ENCODE results near the gene MYO5C. TPM values are rescaled to one million over a fixed set of nuclear protein-coding genes. Genes with fewer than 3 reads are reported as not detected.

Gene MYO5C
- total and polyA plus RNA-seq, 2 of the 8 experiments (the other 6 are each of a cell fraction or from before 2014, with no cell fraction given), result 8.2 to 26.7 TPM

DNA sequence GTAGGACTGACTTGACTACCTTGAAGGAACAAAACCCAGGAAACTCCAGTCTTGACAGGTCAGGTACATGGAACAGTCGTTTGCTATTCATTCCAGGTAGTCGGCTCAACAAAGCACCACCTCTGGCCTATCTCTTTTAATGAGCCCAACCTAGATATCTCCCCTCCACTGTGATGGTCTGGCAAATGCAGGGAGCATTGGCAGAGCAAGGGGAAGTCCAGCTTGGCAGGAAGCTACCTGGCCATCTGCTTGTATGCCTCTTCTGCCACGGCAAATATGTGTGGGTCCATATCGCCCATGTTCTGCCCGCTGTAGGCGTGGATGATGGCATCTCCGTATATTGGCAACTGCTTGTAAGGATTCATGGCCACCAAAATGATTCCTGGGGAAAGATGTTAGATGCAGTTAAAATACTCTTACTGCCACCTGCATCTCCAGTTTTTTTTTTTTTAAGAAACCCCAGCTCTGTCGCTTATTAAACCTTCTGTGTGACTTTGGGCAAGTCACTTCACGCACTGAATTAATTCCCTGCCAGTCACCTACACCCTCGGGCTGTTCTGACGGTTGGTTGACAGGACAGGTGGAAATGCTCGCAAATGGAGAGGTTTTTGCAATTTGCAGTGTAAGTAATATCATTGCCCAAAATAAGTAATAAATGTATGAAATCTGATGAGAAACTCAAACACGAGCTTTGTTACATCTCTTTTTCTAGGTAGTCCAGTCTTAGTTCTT lies 16.8 kb downstream of the MYO5C start (continued):
- TF ChIP-seq KDM4A (IDR thresholded peaks at IDR 0.05; ENCODE audit: low read depth, low read length, severe bottlenecking), result no peak
- TF ChIP-seq YY1 (IDR thresholded peaks at IDR 0.05; ENCODE audit: low read depth, low read length), result no peak
- TF ChIP-seq HDAC6 (IDR thresholded peaks at IDR 0.05; ENCODE audit: low read depth, low read length), result no peak
- TF ChIP-seq, protein P1, sequence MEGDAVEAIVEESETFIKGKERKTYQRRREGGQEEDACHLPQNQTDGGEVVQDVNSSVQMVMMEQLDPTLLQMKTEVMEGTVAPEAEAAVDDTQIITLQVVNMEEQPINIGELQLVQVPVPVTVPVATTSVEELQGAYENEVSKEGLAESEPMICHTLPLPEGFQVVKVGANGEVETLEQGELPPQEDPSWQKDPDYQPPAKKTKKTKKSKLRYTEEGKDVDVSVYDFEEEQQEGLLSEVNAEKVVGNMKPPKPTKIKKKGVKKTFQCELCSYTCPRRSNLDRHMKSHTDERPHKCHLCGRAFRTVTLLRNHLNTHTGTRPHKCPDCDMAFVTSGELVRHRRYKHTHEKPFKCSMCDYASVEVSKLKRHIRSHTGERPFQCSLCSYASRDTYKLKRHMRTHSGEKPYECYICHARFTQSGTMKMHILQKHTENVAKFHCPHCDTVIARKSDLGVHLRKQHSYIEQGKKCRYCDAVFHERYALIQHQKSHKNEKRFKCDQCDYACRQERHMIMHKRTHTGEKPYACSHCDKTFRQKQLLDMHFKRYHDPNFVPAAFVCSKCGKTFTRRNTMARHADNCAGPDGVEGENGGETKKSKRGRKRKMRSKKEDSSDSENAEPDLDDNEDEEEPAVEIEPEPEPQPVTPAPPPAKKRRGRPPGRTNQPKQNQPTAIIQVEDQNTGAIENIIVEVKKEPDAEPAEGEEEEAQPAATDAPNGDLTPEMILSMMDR (IDR thresholded peaks at IDR 0.05; ENCODE audit: control extremely low read depth in 1 of 3, insufficient read depth in 1 of 3, low read depth in 1 of 3, low read length in 3 of 3), result no peak

All from H1 (cell line).